K562 (cell line): ENCODE data around the gene DIS3L2.

Experiments
- MCM5 ChIP-seq: fragments of 450-650 bp; IDR thresholded peaks from 2 replicates; pipeline ENCODE4 v1.6.1; 2016; ENCODE audit warnings: low read depth
- POLR2A ChIP-seq: fragments of 450-650 bp; conservative IDR thresholded peaks from 2 replicates; pipeline ENCODE4 v1.6.1; 2016
- RAD51 ChIP-seq: fragments of 450-650 bp; IDR thresholded peaks from 2 replicates; pipeline ENCODE4 v1.7.1; 2016; ENCODE audit warnings: low read depth, mild to moderate bottlenecking, borderline replicate concordance
- RHOXF2B ChIP-seq: fragments of 250-450 bp; sonication (Bioruptor Pico); conservative IDR thresholded peaks from 2 replicates; pipeline ENCODE4 v1.5.1; 2021
- SMAD3 ChIP-seq: fragments of 450-650 bp; formaldehyde crosslinking; conservative IDR thresholded peaks from 2 replicates; pipeline ENCODE4 v1.4.0; 2020; ENCODE audit warnings: mild to moderate bottlenecking
- ZNF224 ChIP-seq: sonication (generic); formaldehyde crosslinking; IDR thresholded peaks from 2 replicates; pipeline ENCODE4 v1.8.0; 2022; ENCODE audit warnings: mild to moderate bottlenecking, missing genetic modification reagents
- ZNF3 ChIP-seq: fragments of 250-450 bp; sonication (Bioruptor Pico); IDR thresholded peaks from 2 replicates; pipeline ENCODE4 v1.5.0; 2021; ENCODE audit warnings: mild to moderate bottlenecking, moderate library complexity
- ZNF778 ChIP-seq: fragments of 450-650 bp; formaldehyde crosslinking; IDR thresholded peaks from 2 replicates; pipeline ENCODE4 v1.4.0; 2020; ENCODE audit warnings: mild to moderate bottlenecking, moderate library complexity

GRCh38 chr2:232288489-232289030, 327.0 kb downstream of the DIS3L2 start:
- no peak for TF ChIP-seq POLR2A
- no peak for TF ChIP-seq SMAD3 (CRISPR knock-in tag)
- no peak for TF ChIP-seq ZNF3
- TF ChIP-seq RHOXF2B (CRISPR knock-in tag), result no peak
- TF ChIP-seq ZNF224, result no peak
- TF ChIP-seq MCM5, result no peak
- TF ChIP-seq ZNF778 (CRISPR knock-in tag), result no peak
- TF ChIP-seq RAD51, result no peak
